ENCODE results near the gene POT1. TPM values are rescaled to one million over a fixed set of nuclear protein-coding genes. Genes with fewer than 3 reads are reported as not detected.

POT1 gene
- total and polyA plus RNA-seq, 2 of the 4 experiments (the other 2 are of a cell fraction), result 12.7 to 28.5 TPM

- H3K27me3 ChIP-seq (ENCODE audit: control insufficient read depth, insufficient read depth, low read length), result no peaks in the 10 kb centered on the region
- intact Hi-C loops (cut with micrococcal nuclease), result no loop called here
- no peak overlapping the region for H3K18ac ChIP-seq (ENCODE audit: low read depth, low read length)
- H2BK20ac ChIP-seq (ENCODE audit: low read depth, low read length), result no peak overlapping the region
- H3K4me3 ChIP-seq (ENCODE audit: insufficient read depth, low read depth, low read length), result no peak overlapping the region
- no peak overlapping the region for H2BK15ac ChIP-seq (ENCODE audit: low read depth, low read length)
- H3K4ac ChIP-seq (ENCODE audit: low read depth, low read length), result no peak overlapping the region
- no peak overlapping the region for H4K5ac ChIP-seq (ENCODE audit: low read depth, low read length)
- H3K36me3 ChIP-seq (ENCODE audit: control insufficient read depth, insufficient read depth, low read length), result no peaks in the 10 kb centered on the region
- no peak overlapping the region for H3K23ac ChIP-seq (ENCODE audit: low read depth, low read length)
- ChIA-PET CTCF (no interaction called here), POLR2A (ENCODE audit: unreplicated experiment) (no interaction called here)
- TF ChIP-seq RFX5 (IDR thresholded peaks at IDR 0.05; ENCODE audit: low read depth, low read length) (no peak), CHD1 (IDR thresholded peaks at IDR 0.05; ENCODE audit: low read depth, low read length) (no peak), MAZ (IDR thresholded peaks at IDR 0.05; ENCODE audit: borderline replicate concordance, low read depth, low read length) (no peak), RAD21 (IDR thresholded peaks at IDR 0.05; ENCODE audit: low read length) (no peak), NFE2L2 (IDR thresholded peaks at IDR 0.05; ENCODE audit: low read depth, low read length) (no peak), BHLHE40 (IDR thresholded peaks at IDR 0.05; ENCODE audit: low read depth, low read length) (no peak), CTCF (conservative IDR thresholded peaks at IDR 0.05; ENCODE audit: low read depth, low read length) (no peak), CEBPB (IDR thresholded peaks at IDR 0.05; ENCODE audit: low read depth, low read length) (no peak), ELK1 (IDR thresholded peaks at IDR 0.05; ENCODE audit: borderline replicate concordance, low read depth, low read length) (no peak), SMC3 (IDR thresholded peaks at IDR 0.05; ENCODE audit: low read depth, low read length) (no peak), MAFK (IDR thresholded peaks at IDR 0.05; ENCODE audit: low read depth, low read length) (no peak)
- H2AK9ac ChIP-seq (replicated peaks; ENCODE audit: low read depth, low read length, poor library complexity), result no peak overlapping the region
- no peak for ATAC-seq (ENCODE audit: low read depth)
- H4K20me1 ChIP-seq (ENCODE audit: insufficient read depth, low read length), result no peaks in the 10 kb centered on the region
- H3K9ac ChIP-seq (ENCODE audit: low read depth, low read length), result no peak overlapping the region
- no TSS peak for BruUV-seq (replicated peaks)
- no peak overlapping the region for H3K27ac ChIP-seq (ENCODE audit: insufficient read depth, low read length)
- no peak overlapping the region for H3K56ac ChIP-seq (ENCODE audit: extremely low read depth, insufficient read depth, low read length)
- H2AK5ac ChIP-seq (ENCODE audit: low read depth, low read length), result no peak overlapping the region
- H3K14ac ChIP-seq (replicated peaks; ENCODE audit: low read depth, low read length), result no peak overlapping the region
- H3K9me1 ChIP-seq (ENCODE audit: insufficient read depth, low read length), result no peaks in the 10 kb centered on the region
- dilution Hi-C loops (cut with HindIII; ENCODE audit: low sequenced_read_pairs, unreplicated experiment), result no loop called here
- H4K8ac ChIP-seq (ENCODE audit: low read depth in 2 of 2, low read length in 2 of 2), result no peak overlapping the region
- in situ Hi-C loops (cut with MboI; ENCODE audit: low sequenced_read_pairs), result no loop called here
- no peak overlapping the region for H2BK5ac ChIP-seq (ENCODE audit: low read depth, low read length, poor library complexity, severe bottlenecking)
- no peak overlapping the region for H2AFZ ChIP-seq (replicated peaks; ENCODE audit: low read length, poor library complexity)
- H3K4me1 ChIP-seq (ENCODE audit: control insufficient read depth, insufficient read depth, low read length), result no peaks in the 10 kb centered on the region
- no peak overlapping the region for H2BK120ac ChIP-seq (ENCODE audit: low read depth, low read length)
- no peak overlapping the region for H4K91ac ChIP-seq (ENCODE audit: insufficient read depth, low read depth, low read length)
- peaks cover 13 to 15% of the 10 kb centered on the region in 2 experiments for H3K79me1 ChIP-seq (ENCODE audit: low read depth in 1 of 2, low read length in 2 of 2)
- no peak overlapping the region for H3K4me2 ChIP-seq (ENCODE audit: low read depth, low read length)
- peak; percentile 10 for DNase-seq
- no peaks in the 10 kb centered on the region for H3K9me3 ChIP-seq (ENCODE audit: control insufficient read depth, insufficient read depth, low read length)
Observed at GRCh38 chr7:124922200-124922599, 7.4 kb downstream of the POT1 start.

Measured in IMR-90 (cell line).